GM12878 (cell line): ENCODE measurements around the gene RABL3. TPM values are rescaled to one million over a fixed set of nuclear protein-coding genes. Genes with fewer than 3 reads are reported as not detected.
A peak's percentile ranks its signal among the peaks of the same experiment; 100 is the strongest.

Experiments
- ATAC-seq: fragments of 200-7000 bp; cut with Tn5 transposase; 3 replicates; pipeline ENCODE4 v1.9.1; 2020; ENCODE audit warnings: mild to moderate bottlenecking, moderate library complexity
- BruUV-seq: library from RNA; stranded (reverse); fragments of 400-500 nt; replicated peaks from 2 replicates; lab custom pipeline; 2021; lab: Mats Ljungman, UMichigan
- CTCF ChIA-PET: fragments of 300-600 bp; sonication (Branson Sonifier 250); formaldehyde crosslinking; extraction: SDS; loops from one replicate; lab custom pipeline; 2021; ENCODE audit warnings: inconsistent platforms; lab: Yijun Ruan, JAX
- POLR2A ChIA-PET: fragments of 350-600 bp; formaldehyde crosslinking; extraction: SDS; loops from one replicate; lab custom pipeline; 2021; ENCODE audit warnings: inconsistent platforms; lab: Charles Lee
- RAD21 ChIA-PET: fragments of 300-600 bp; sonication (Branson Sonifier 250); formaldehyde crosslinking; loops from one replicate; lab custom pipeline; 2023; ENCODE audit warnings: antibody characterized with exemption; ENCODE audit not compliant: unreplicated experiment; lab: Charles Lee
- SMC1A ChIA-PET: fragments of 300-600 bp; sonication (Branson Sonifier 250); formaldehyde crosslinking; loops from one replicate; lab custom pipeline; 2023; ENCODE audit not compliant: unreplicated experiment, uncharacterized antibody; lab: Charles Lee
- DNase-seq: peaks from one replicate; pipeline ENCODE4 v3.0.0-alpha.2; 2011; ENCODE audit warnings: low read depth, low spot score
- FAIRE-seq: peaks from 3 replicates; lab custom pipeline; 2011; peaks lifted over from hg19 to GRCh38; lab: Jason Lieb, UNC
- H2AFZ ChIP-seq: 2 replicates; pipeline ENCODE4 v1.6.0; 2011; ENCODE audit warnings: low read depth, low read length, control low read depth; ENCODE audit not compliant: control insufficient read depth
- H3K27ac ChIP-seq: 2 replicates; pipeline ENCODE4 v1.5.1; 2011; ENCODE audit warnings: control low read depth; ENCODE audit not compliant: control insufficient read depth, insufficient read depth
- H3K27me3 ChIP-seq, 2 experiments: replicated peaks in 1 of 2; 2 replicates each; pipeline versions ENCODE4 v1.6.0 to v1.6.1; 2011; ENCODE audit warnings: low read length in 1 of 2; ENCODE audit not compliant: control insufficient read depth in 2 of 2, insufficient read depth in 2 of 2
- H3K36me3 ChIP-seq, 2 experiments: 2 replicates each; pipeline ENCODE4 v1.5.1; 2011; ENCODE audit warnings: low read length in 1 of 2; ENCODE audit not compliant: control insufficient read depth in 2 of 2, insufficient read depth in 2 of 2
- H3K4me1 ChIP-seq: 2 replicates; pipeline ENCODE4 v1.6.1; 2011; ENCODE audit warnings: mild to moderate bottlenecking, low read length, moderate library complexity, mixed read lengths; ENCODE audit not compliant: control insufficient read depth, insufficient read depth
- H3K4me2 ChIP-seq: 2 replicates; pipeline ENCODE4 v1.6.0; 2011; ENCODE audit warnings: control low read depth; ENCODE audit not compliant: control insufficient read depth, insufficient read depth
- H3K4me3 ChIP-seq: fragments of 200-600 bp; sonication (generic); 2 replicates; pipeline ENCODE4 v1.5.1; 2016
- H3K79me2 ChIP-seq: 2 replicates; pipeline ENCODE4 v1.6.0; 2011; ENCODE audit warnings: low read length; ENCODE audit not compliant: control insufficient read depth, insufficient read depth
- H3K9ac ChIP-seq: 2 replicates; pipeline ENCODE4 v1.8.0; 2011; ENCODE audit warnings: low read length, control low read depth, mixed read lengths; ENCODE audit not compliant: control insufficient read depth, insufficient read depth
- H3K9me3 ChIP-seq: replicated peaks from 3 replicates; pipeline ENCODE4 v1.5.1; 2011; ENCODE audit warnings: mild to moderate bottlenecking, low read length; ENCODE audit not compliant: control insufficient read depth, insufficient read depth
- H4K20me1 ChIP-seq: 2 replicates; pipeline ENCODE4 v1.6.0; 2011; ENCODE audit not compliant: control insufficient read depth, insufficient read depth
- ETV6 ChIP-seq, 2 experiments: fragments of 450-650 bp in 1 of 2; IDR thresholded peaks in 1 of 2; conservative IDR thresholded peaks in 1 of 2; 2 replicates each; pipeline ENCODE4 v1.6.1; 2014; ENCODE audit warnings: antibody characterized with exemption in 1 of 2, borderline replicate concordance in 1 of 2, low read depth in 1 of 2, mild to moderate bottlenecking in 1 of 2, moderate library complexity in 1 of 2
- GATAD2B ChIP-seq: fragments of 450-650 bp; conservative IDR thresholded peaks from 2 replicates; pipeline ENCODE4 v1.6.1; 2017; ENCODE audit warnings: low read depth, mild to moderate bottlenecking, moderate library complexity
- MAX ChIP-seq: IDR thresholded peaks from 2 replicates; pipeline ENCODE4 v1.6.1; 2012; ENCODE audit warnings: low read depth, low read length, improper control_type of control experiment
- POLR2A ChIP-seq: IDR thresholded peaks from 2 replicates; pipeline ENCODE4 v1.6.1; 2011; ENCODE audit warnings: low read depth, mild to moderate bottlenecking, low read length
- RUNX3 ChIP-seq: IDR thresholded peaks from 2 replicates; pipeline ENCODE4 v1.6.1; 2012; ENCODE audit warnings: low read length, inconsistent platforms
- SPI1 ChIP-seq: IDR thresholded peaks from 2 replicates; pipeline ENCODE4 v1.6.1; 2011; ENCODE audit warnings: low read depth, mild to moderate bottlenecking, low read length, moderate library complexity, borderline replicate concordance; ENCODE audit not compliant: insufficient read depth
- SRF ChIP-seq, 2 experiments: IDR thresholded peaks; 2 replicates each; pipeline ENCODE4 v1.6.1; 2011; ENCODE audit warnings: low read depth in 2 of 2, low read length in 2 of 2, mild to moderate bottlenecking in 1 of 2, moderate library complexity in 1 of 2
- TCF12 ChIP-seq: IDR thresholded peaks from 2 replicates; pipeline ENCODE4 v1.6.1; 2011; ENCODE audit warnings: low read depth, mild to moderate bottlenecking, low read length
- ZBED1 ChIP-seq: IDR thresholded peaks from 2 replicates; pipeline ENCODE4 v1.6.1; 2016; ENCODE audit warnings: borderline replicate concordance
- WGBS: methylation state at CpG from one replicate; pipeline ENCODE4 v1.1.6; 2016; ENCODE audit warnings: low lambda C conversion rate; ENCODE audit not compliant: insufficient replicate concordance, insufficient coverage; ENCODE audit errors: missing lambda C conversion rate; 5-methylcytosine and 5-hydroxymethylcytosine counted together
- in situ Hi-C: fragments of 300-500 bp; cut with MboI; formaldehyde crosslinking; loops from 9 replicates; pipeline ENCODE4 v1.14.3; 2018; ENCODE audit warnings: mixed read lengths
- intact Hi-C: fragments of 100-400 bp; cut with micrococcal nuclease; formaldehyde crosslinking; loops from one replicate; pipeline ENCODE4 v1.14.2; 2022; ENCODE audit not compliant: unreplicated experiment
- polyA plus RNA-seq, 11 experiments: library from polyadenylated mRNA; depleted of rRNA in 4 of 11; unstranded in 6 of 11; stranded (reverse) in 5 of 11; fragments of >200 nt; fragmentation: Nextera tagmentation in 4 of 11; fragmentation: Illumina TruSeq in 1 of 11; extraction: Ambion mirVana in 4 of 11; extraction: Trizol in 1 of 11; gene quantifications; 1 replicate in 1 of 11; 2 replicates in 10 of 11; pipeline versions ENCODE4 v1.2.1 to v1.2.3, GENCODE V29; 2011 to 2016; ENCODE audit warnings: inconsistent platforms in 2 of 11, missing spikeins in 2 of 11, low read depth in 1 of 11
- total RNA-seq, 4 experiments: library from RNA; depleted of rRNA in 3 of 4; stranded (reverse); fragments of >200 nt in 3 of 4; fragmentation: Illumina TruSeq in 1 of 4; extraction: Trizol in 1 of 4; gene quantifications; 2 replicates each; pipeline versions ENCODE4 v1.2.1 to v1.2.3, GENCODE V29; 2013 to 2021
- TF ChIP-seq, protein P1 (sequence below): IDR thresholded peaks from 2 replicates; pipeline ENCODE4 v1.6.1; 2012; ENCODE audit warnings: low read length, inconsistent platforms
- TF ChIP-seq, protein P2 (sequence below): fragments of 450-650 bp; IDR thresholded peaks from 2 replicates; pipeline ENCODE4 v1.6.1; 2017; ENCODE audit warnings: mild to moderate bottlenecking, low read depth, inconsistent platforms; ENCODE audit not compliant: poor library complexity, severe bottlenecking
- TF ChIP-seq, protein P3 (sequence below): fragments of 450-650 bp; IDR thresholded peaks from 2 replicates; pipeline ENCODE4 v1.6.1; 2016; ENCODE audit warnings: mild to moderate bottlenecking
- TF ChIP-seq, protein P4 (sequence below): fragments of 450-650 bp; IDR thresholded peaks from 2 replicates; pipeline ENCODE4 v1.6.1; 2016; ENCODE audit warnings: mild to moderate bottlenecking, moderate library complexity, borderline replicate concordance

RABL3 gene
- total and polyA plus RNA-seq, 10 of the 15 experiments (the other 5 are each of a cell fraction or from before 2014, with no cell fraction given): 10.5 to 38.0 (median 25.2) TPM

- Histone ChIP-seq H3K79me2 (no peaks in the 10 kb centered on the region; the same call in 1 of the 2 replicates), H3K36me3 (peaks cover 1 to 9% of the 10 kb centered on the region in 2 experiments; a peak in 2 of 4 replicates), H3K4me2 (0 out of 2 replicates have a peak overlapping the region, but pooled peaks have one; percentile 18), H2AFZ (peak overlapping the region; percentile 1; the same call in 1 of the 2 replicates), H3K9ac (no peak overlapping the region), H3K4me1 (peaks cover 11% of the 10 kb centered on the region), H3K27ac (peak overlapping the region; percentile 7; the same call in 1 of the 2 replicates), H3K9me3 (peaks cover 2% of the 10 kb centered on the region; the same call in 1 of the 3 replicates), H3K27me3 (no peaks in the 10 kb centered on the region), H4K20me1 (no peaks in the 10 kb centered on the region), H3K4me3 (no peak overlapping the region)
- peak; percentile 62 for DNase-seq
- in situ Hi-C loops (no loop called here), intact Hi-C loops (loop anchor here (1.0 to 10.0 kb wide), 3 partner anchors 39 to 186 kb away; partner anchors contain the start of genes GTF2E1, NDUFB4 and RABL3)
- ChIA-PET RAD21 (interaction anchor here (0.8 to 2.9 kb wide), 7 partner anchors 9 to 185 kb away, joined by 3 to 9 read pairs (median 5); partner anchors contain the start of gene NDUFB4), CTCF (interaction anchor here (0.6 to 2.3 kb wide), 9 partner anchors 12 to 364 kb away, joined by 3 to 9 read pairs (median 3); partner anchors contain the start of gene NDUFB4), POLR2A (interaction anchor here (1.2 to 1.7 kb wide), 3 partner anchors 12 to 39 kb away, joined by 3 to 5 read pairs (median 4); partner anchors contain the start of genes GTF2E1 and RABL3), SMC1A (interaction anchor here (0.6 to 3.0 kb wide), 10 partner anchors 9 to 358 kb away, joined by 3 to 15 read pairs (median 4); partner anchors contain the start of genes GTF2E1, NDUFB4 and RABL3)
- BruUV-seq: no TSS peak
- peak; percentile 96 for FAIRE-seq
- 2% methylated on average over 11 of the region's 13 CpGs for WGBS
- ATAC-seq: peak; percentile 98
- TF ChIP-seq, protein P1, sequence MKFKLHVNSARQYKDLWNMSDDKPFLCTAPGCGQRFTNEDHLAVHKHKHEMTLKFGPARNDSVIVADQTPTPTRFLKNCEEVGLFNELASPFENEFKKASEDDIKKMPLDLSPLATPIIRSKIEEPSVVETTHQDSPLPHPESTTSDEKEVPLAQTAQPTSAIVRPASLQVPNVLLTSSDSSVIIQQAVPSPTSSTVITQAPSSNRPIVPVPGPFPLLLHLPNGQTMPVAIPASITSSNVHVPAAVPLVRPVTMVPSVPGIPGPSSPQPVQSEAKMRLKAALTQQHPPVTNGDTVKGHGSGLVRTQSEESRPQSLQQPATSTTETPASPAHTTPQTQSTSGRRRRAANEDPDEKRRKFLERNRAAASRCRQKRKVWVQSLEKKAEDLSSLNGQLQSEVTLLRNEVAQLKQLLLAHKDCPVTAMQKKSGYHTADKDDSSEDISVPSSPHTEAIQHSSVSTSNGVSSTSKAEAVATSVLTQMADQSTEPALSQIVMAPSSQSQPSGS: peak; percentile 64
- TF ChIP-seq SPI1 (peak; percentile 71), MAX (peak; percentile 54; the same call in 1 of the 2 replicates), ETV6 (conservative IDR thresholded peaks at IDR 0.05 in 1 of 2, IDR thresholded peaks at IDR 0.05 in 1 of 2; ENCODE audit: borderline replicate concordance in 1 of 2, low read depth in 1 of 2) (peak in 1 of 2 experiments; percentile 79; a peak in 1 of 4 replicates), SRF (IDR thresholded peaks at IDR 0.05; ENCODE audit: low read depth in 2 of 2, low read length in 2 of 2) (peak in 1 of 2 experiments; percentile 73; a peak in 1 of 4 replicates), GATAD2B (0 out of 2 replicates have a peak, but pooled peaks have one; percentile 44), RUNX3 (peak; percentile 92), POLR2A (no peak), ZBED1 (peak; percentile 82; the same call in 1 of the 2 replicates), TCF12 (peak; percentile 98)
- TF ChIP-seq, protein P2, sequence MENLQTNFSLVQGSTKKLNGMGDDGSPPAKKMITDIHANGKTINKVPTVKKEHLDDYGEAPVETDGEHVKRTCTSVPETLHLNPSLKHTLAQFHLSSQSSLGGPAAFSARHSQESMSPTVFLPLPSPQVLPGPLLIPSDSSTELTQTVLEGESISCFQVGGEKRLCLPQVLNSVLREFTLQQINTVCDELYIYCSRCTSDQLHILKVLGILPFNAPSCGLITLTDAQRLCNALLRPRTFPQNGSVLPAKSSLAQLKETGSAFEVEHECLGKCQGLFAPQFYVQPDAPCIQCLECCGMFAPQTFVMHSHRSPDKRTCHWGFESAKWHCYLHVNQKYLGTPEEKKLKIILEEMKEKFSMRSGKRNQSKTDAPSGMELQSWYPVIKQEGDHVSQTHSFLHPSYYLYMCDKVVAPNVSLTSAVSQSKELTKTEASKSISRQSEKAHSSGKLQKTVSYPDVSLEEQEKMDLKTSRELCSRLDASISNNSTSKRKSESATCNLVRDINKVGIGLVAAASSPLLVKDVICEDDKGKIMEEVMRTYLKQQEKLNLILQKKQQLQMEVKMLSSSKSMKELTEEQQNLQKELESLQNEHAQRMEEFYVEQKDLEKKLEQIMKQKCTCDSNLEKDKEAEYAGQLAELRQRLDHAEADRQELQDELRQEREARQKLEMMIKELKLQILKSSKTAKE: no peak
- TF ChIP-seq, protein P3, sequence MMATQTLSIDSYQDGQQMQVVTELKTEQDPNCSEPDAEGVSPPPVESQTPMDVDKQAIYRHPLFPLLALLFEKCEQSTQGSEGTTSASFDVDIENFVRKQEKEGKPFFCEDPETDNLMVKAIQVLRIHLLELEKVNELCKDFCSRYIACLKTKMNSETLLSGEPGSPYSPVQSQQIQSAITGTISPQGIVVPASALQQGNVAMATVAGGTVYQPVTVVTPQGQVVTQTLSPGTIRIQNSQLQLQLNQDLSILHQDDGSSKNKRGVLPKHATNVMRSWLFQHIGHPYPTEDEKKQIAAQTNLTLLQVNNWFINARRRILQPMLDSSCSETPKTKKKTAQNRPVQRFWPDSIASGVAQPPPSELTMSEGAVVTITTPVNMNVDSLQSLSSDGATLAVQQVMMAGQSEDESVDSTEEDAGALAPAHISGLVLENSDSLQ: 0 out of 2 replicates have a peak, but pooled peaks have one; percentile 10
- TF ChIP-seq, protein P4, sequence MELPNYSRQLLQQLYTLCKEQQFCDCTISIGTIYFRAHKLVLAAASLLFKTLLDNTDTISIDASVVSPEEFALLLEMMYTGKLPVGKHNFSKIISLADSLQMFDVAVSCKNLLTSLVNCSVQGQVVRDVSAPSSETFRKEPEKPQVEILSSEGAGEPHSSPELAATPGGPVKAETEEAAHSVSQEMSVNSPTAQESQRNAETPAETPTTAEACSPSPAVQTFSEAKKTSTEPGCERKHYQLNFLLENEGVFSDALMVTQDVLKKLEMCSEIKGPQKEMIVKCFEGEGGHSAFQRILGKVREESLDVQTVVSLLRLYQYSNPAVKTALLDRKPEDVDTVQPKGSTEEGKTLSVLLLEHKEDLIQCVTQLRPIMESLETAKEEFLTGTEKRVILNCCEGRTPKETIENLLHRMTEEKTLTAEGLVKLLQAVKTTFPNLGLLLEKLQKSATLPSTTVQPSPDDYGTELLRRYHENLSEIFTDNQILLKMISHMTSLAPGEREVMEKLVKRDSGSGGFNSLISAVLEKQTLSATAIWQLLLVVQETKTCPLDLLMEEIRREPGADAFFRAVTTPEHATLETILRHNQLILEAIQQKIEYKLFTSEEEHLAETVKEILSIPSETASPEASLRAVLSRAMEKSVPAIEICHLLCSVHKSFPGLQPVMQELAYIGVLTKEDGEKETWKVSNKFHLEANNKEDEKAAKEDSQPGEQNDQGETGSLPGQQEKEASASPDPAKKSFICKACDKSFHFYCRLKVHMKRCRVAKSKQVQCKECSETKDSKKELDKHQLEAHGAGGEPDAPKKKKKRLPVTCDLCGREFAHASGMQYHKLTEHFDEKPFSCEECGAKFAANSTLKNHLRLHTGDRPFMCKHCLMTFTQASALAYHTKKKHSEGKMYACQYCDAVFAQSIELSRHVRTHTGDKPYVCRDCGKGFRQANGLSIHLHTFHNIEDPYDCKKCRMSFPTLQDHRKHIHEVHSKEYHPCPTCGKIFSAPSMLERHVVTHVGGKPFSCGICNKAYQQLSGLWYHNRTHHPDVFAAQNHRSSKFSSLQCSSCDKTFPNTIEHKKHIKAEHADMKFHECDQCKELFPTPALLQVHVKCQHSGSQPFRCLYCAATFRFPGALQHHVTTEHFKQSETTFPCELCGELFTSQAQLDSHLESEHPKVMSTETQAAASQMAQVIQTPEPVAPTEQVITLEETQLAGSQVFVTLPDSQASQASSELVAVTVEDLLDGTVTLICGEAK: no peak
These were observed 38.7 kb upstream of the RABL3 start for GRCh38 chr3:120780977-120781376.
